HepG2 (cell line): Measurements from ENCODE around the gene SCUBE2. TPM values are rescaled to one million over a fixed set of nuclear protein-coding genes. Genes with fewer than 3 reads are reported as not detected.

Source experiments
- ATAC-seq: fragments of 200-7000 bp; cut with Tn5 transposase; 3 replicates; pipeline ENCODE4 v1.9.1; 2020; ENCODE audit warnings: mild to moderate bottlenecking, moderate library complexity
- BruUV-seq: library from RNA; stranded (reverse); fragments of 400-500 nt; replicated peaks from 2 replicates; lab custom pipeline; 2021; lab: Mats Ljungman, UMichigan
- CTCF ChIA-PET: fragments of 300-600 bp; formaldehyde crosslinking; extraction: SDS; loops from one replicate; lab custom pipeline; 2021; ENCODE audit warnings: low total read pairs, inconsistent platforms, low intra/inter-chr PET ratio; lab: Yijun Ruan, JAX
- POLR2A ChIA-PET: fragments of 350-600 bp; sonication (Branson Sonifier 250); formaldehyde crosslinking; loops from one replicate; lab custom pipeline; 2020; ENCODE audit warnings: antibody characterized with exemption, inconsistent platforms; lab: Yijun Ruan, JAX
- DNase-seq: peaks from one replicate; pipeline ENCODE4 v3.0.0-alpha.2; 2015; ENCODE audit warnings: low spot score
- FAIRE-seq: peaks from 3 replicates; lab custom pipeline; 2011; peaks lifted over from hg19 to GRCh38; lab: Jason Lieb, UNC
- H2AFZ ChIP-seq: one replicate; pipeline ENCODE4 v1.6.1; 2011; ENCODE audit warnings: low read length, inconsistent platforms
- H3K27ac ChIP-seq: fragments of 300-600 bp; 3 replicates; pipeline ENCODE4 v1.8.0; 2011; ENCODE audit warnings: mixed run types, mild to moderate bottlenecking, mixed read lengths, low read length, inconsistent platforms; ENCODE audit not compliant: insufficient read depth; ENCODE audit errors: extremely low read length
- H3K27me3 ChIP-seq, 2 experiments: fragments of 200-600 bp in 1 of 2; 2 replicates in 1 of 2; 3 replicates in 1 of 2; pipeline versions ENCODE4 v1.6.0 to v1.8.0; 2011; ENCODE audit warnings: low read length in 2 of 2, mild to moderate bottlenecking in 2 of 2, moderate library complexity in 2 of 2, inconsistent platforms in 1 of 2; ENCODE audit not compliant: insufficient read depth in 2 of 2, control insufficient read depth in 1 of 2
- H3K36me3 ChIP-seq, 2 experiments: fragments of 200-600 bp in 1 of 2; replicated peaks in 1 of 2; 2 replicates in 1 of 2; 3 replicates in 1 of 2; pipeline versions ENCODE4 v1.5.1 to v1.8.0; 2011; ENCODE audit warnings: low read length in 2 of 2, inconsistent platforms in 1 of 2; ENCODE audit not compliant: insufficient read depth in 2 of 2, control insufficient read depth in 1 of 2
- H3K4me1 ChIP-seq: 2 replicates; pipeline ENCODE4 v1.5.1; 2012; ENCODE audit warnings: low read length, inconsistent platforms; ENCODE audit not compliant: insufficient read depth
- H3K4me2 ChIP-seq: 2 replicates; pipeline ENCODE4 v1.6.0; 2011; ENCODE audit warnings: low read depth, low read length, inconsistent platforms
- H3K4me3 ChIP-seq, 3 experiments: fragments of 200-600 bp in 1 of 3; sonication (generic), shearing (Covaris generic) in 1 of 3; replicated peaks in 1 of 3; 2 replicates each; pipeline ENCODE4 v1.5.1; 2011 to 2016; ENCODE audit warnings: low read length in 3 of 3, inconsistent platforms in 2 of 3, low read depth in 2 of 3, mild to moderate bottlenecking in 2 of 3, control low read depth in 1 of 3, mixed read lengths in 1 of 3; ENCODE audit not compliant: insufficient read depth in 1 of 3
- H3K79me2 ChIP-seq: one replicate; pipeline ENCODE4 v1.6.1; 2011; ENCODE audit warnings: low read length, inconsistent platforms; ENCODE audit not compliant: insufficient read depth
- H3K9ac ChIP-seq: 2 replicates; pipeline ENCODE4 v1.6.0; 2011; ENCODE audit warnings: mild to moderate bottlenecking, low read depth, low read length, inconsistent platforms; ENCODE audit not compliant: insufficient read depth
- H3K9me3 ChIP-seq: 2 replicates; pipeline ENCODE4 v1.5.1; 2012; ENCODE audit warnings: mild to moderate bottlenecking, low read length
- H4K20me1 ChIP-seq: 2 replicates; pipeline ENCODE4 v1.6.0; 2011; ENCODE audit warnings: inconsistent platforms, mild to moderate bottlenecking, low read length, moderate library complexity; ENCODE audit not compliant: insufficient read depth
- MATR3 ChIP-seq: sonication (generic); formaldehyde crosslinking; IDR thresholded peaks from 2 replicates; pipeline ENCODE4 v1.4.0; 2020; ENCODE audit warnings: missing genetic modification reagents
- NRL ChIP-seq: sonication (generic); formaldehyde crosslinking; IDR thresholded peaks from 2 replicates; pipeline ENCODE4 v1.5.0; 2020; ENCODE audit warnings: missing genetic modification reagents, mild to moderate bottlenecking, moderate library complexity, borderline replicate concordance
- RBM39 ChIP-seq: fragments of 200-400 bp; formaldehyde crosslinking; IDR thresholded peaks from one replicate; pipeline ENCODE4 v1.6.1; 2018; ENCODE audit warnings: antibody characterized with exemption, mild to moderate bottlenecking, low read depth, low read length; ENCODE audit not compliant: poor library complexity, severe bottlenecking
- THAP11 ChIP-seq: IDR thresholded peaks from 2 replicates; pipeline ENCODE4 v1.6.1; 2016; ENCODE audit warnings: missing biosample characterization, missing genetic modification reagents
- ZNF766 ChIP-seq: sonication (generic); formaldehyde crosslinking; IDR thresholded peaks from 2 replicates; pipeline ENCODE4 v1.5.0; 2020; ENCODE audit warnings: missing genetic modification reagents, borderline replicate concordance
- ZSCAN29 ChIP-seq: sonication (generic); formaldehyde crosslinking; conservative IDR thresholded peaks from 2 replicates; pipeline ENCODE4 v1.4.0; 2020; ENCODE audit warnings: mild to moderate bottlenecking, missing genetic modification reagents
- ZZZ3 ChIP-seq: sonication (generic); formaldehyde crosslinking; IDR thresholded peaks from 2 replicates; pipeline ENCODE4 v1.4.0; 2020; ENCODE audit warnings: missing genetic modification reagents, mild to moderate bottlenecking, borderline replicate concordance
- WGBS: methylation state at CpG from one replicate; pipeline ENCODE4 v1.1.6; 2017; ENCODE audit warnings: low lambda C conversion rate; 5-methylcytosine and 5-hydroxymethylcytosine counted together
- in situ Hi-C: cut with HindIII; loops from 2 replicates; pipeline ENCODE4 v1.10.0; 2017; ENCODE audit warnings: low pct_unique_long_range_greater_than_20kb; ENCODE audit not compliant: extremely low pct_ligation_motif_present
- intact Hi-C: fragments of 100-400 bp; cut with micrococcal nuclease; formaldehyde crosslinking; loops from one replicate; pipeline ENCODE4 v1.10.0; 2022; ENCODE audit not compliant: unreplicated experiment
- polyA plus RNA-seq, 8 experiments: library from polyadenylated mRNA; depleted of rRNA in 3 of 8; stranded (reverse) in 7 of 8; unstranded in 1 of 8; fragments of >200 nt; fragmentation: Illumina TruSeq in 4 of 8; extraction: Trizol in 4 of 8; gene quantifications; 2 replicates each; pipeline versions ENCODE4 v1.2.1 to v1.2.3, GENCODE V29; 2011 to 2016; ENCODE audit warnings: low read depth in 4 of 8, missing spikeins in 1 of 8, mixed read lengths in 1 of 8; ENCODE audit not compliant: insufficient read depth in 1 of 8
- total RNA-seq, 5 experiments: library from RNA; depleted of rRNA; stranded (reverse); fragments of >200 nt; fragmentation: Illumina TruSeq; extraction: Trizol; gene quantifications; 2 replicates each; pipeline ENCODE4 v1.2.3, GENCODE V29; 2016; ENCODE audit warnings: low read depth in 1 of 5
- TF ChIP-seq, protein P1 (sequence below): sonication (generic); formaldehyde crosslinking; IDR thresholded peaks from 2 replicates; pipeline ENCODE4 v1.8.0; 2022; ENCODE audit warnings: low read depth, missing genetic modification reagents

The SCUBE2 gene
- total and polyA plus RNA-seq, 2 of the 13 experiments (the other 11 are each of a cell fraction or from before 2014, with no cell fraction given), result 0.09 TPM; not detected in 1

DNA sequence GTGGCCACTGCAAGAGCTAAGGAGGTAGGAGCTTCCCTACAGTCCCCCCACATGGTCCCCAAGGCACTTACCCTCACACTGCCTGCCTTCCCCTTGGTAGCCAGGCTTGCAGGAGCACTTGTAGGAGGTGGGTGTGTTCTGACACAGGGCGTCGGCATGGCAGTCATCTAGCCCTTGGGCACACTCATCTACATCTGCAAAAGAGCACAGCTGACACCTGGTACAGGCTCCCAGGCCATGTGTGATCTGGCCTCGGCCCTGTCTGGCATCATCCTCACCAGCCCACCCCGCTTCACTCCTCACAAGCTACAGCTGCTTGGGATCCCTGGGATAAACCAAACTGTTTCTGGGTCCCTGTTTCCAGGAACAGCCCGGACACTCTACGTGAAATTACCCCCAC is 1.8 kb downstream of the SCUBE2 start:
- intact Hi-C loops (loop anchor here (10.0 kb wide), 1 partner anchor 75 kb away; no protein-coding TSS in a partner anchor), in situ Hi-C loops (no loop called here)
- DNase-seq (no peak), ATAC-seq (no peak), FAIRE-seq (no peak)
- Histone ChIP-seq H3K36me3 (no peaks in the 10 kb centered on the region), H3K9ac (no peak overlapping the region), H3K79me2 (no peaks in the 10 kb centered on the region), H3K4me2 (no peak overlapping the region), H2AFZ (no peak overlapping the region), H3K4me1 (peaks cover 12% of the 10 kb centered on the region), H3K27me3 (peaks cover 1 to 49% of the 10 kb centered on the region in 2 experiments), H4K20me1 (no peaks in the 10 kb centered on the region), H3K4me3 (no peak overlapping the region), H3K27ac (no peak overlapping the region), H3K9me3 (no peaks in the 10 kb centered on the region)
- ChIA-PET CTCF (no interaction called here), POLR2A (no interaction called here)
- BruUV-seq, result no TSS peak
- WGBS, result 62% methylated on average over 6 of the region's 6 CpGs
- TF ChIP-seq ZSCAN29 (CRISPR knock-in tag), result no peak
- TF ChIP-seq ZZZ3, result no peak
- TF ChIP-seq, protein P1, sequence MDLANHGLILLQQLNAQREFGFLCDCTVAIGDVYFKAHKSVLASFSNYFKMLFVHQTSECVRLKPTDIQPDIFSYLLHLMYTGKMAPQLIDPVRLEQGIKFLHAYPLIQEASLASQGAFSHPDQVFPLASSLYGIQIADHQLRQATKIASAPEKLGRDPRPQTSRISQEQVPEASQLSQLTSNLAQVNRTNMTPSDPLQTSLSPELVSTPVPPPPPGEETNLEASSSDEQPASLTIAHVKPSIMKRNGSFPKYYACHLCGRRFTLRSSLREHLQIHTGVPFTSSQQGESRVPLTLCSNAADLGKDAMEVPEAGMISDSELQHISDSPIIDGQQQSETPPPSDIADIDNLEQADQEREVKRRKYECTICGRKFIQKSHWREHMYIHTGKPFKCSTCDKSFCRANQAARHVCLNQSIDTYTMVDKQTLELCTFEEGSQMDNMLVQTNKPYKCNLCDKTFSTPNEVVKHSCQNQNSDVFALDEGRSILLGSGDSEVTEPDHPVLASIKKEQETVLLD (CRISPR knock-in tag), result no peak
- TF ChIP-seq MATR3 (CRISPR knock-in tag), result no peak
- TF ChIP-seq THAP11 (CRISPR knock-in tag), result no peak
- TF ChIP-seq NRL (CRISPR knock-in tag), result no peak
- TF ChIP-seq ZNF766 (CRISPR knock-in tag), result no peak
- no peak for TF ChIP-seq RBM39
